Measurements from ENCODE around the gene PRKCD.

PRKCD gene

DNA sequence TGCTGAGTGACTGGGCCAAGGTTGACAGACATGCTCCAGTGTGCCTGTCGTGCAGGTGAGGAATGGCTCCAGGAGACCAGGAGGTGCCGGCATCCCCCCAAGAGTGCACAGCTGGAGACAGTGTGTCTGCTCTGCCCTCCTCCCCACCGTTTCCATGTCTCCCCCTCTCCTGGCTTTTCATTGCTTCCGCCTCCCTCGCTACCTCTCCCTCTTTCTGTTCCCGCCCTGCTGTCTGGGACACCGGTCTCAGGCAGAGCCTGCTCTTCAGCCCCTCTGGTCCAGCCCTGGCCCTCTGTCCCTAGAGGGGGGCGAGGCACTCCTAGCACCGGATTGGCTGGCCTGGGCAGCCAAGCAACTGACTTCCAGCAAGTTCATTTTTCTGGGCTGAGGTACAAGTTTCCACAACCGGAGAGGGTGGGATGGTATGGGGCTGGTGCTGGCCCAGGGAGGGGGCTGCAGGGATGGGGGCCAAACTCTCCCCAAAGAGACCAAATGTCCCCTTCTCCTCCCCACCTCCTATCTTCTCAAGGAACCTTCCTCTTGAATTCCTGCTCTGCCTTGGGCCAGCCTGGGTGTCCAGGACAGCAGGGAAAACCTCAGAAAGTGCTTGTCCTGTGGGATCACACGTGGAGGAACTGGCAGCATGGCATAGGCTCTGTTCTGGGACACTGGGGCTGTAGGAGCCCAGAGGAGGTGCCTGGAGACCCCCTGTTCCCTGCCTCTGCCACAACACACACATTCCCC is 32.6 kb downstream of the PRKCD start:
- DNase-seq, result no peak

GRCh38 chr3:53194210-53195065 is 33.4 kb downstream of the PRKCD start:
- no peak for DNase-seq

DNA sequence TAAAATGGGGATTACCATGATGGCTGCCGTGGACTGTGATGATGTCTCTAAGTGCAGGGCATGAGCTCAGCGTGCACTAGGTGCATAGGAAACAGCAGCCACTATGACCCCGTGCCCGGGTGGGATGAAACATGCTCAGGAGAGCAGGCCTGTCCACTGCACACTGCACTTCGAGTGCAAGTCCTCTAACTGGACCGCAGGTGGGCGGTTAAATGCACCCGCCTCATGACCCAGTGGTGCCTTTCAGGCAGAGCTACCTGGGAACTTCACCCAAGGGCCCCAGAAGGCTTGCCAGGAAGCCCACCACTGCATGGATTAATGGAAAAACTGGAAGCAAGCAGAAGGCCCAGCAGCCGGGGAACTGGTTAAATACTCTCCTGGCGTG is 34.0 kb downstream of the PRKCD start:
- DNase-seq, result no peak

- DNase-seq, result peak; percentile 50
Measured at GRCh38 chr3:53195602-53196574, 34.9 kb downstream of the PRKCD start.

DNA sequence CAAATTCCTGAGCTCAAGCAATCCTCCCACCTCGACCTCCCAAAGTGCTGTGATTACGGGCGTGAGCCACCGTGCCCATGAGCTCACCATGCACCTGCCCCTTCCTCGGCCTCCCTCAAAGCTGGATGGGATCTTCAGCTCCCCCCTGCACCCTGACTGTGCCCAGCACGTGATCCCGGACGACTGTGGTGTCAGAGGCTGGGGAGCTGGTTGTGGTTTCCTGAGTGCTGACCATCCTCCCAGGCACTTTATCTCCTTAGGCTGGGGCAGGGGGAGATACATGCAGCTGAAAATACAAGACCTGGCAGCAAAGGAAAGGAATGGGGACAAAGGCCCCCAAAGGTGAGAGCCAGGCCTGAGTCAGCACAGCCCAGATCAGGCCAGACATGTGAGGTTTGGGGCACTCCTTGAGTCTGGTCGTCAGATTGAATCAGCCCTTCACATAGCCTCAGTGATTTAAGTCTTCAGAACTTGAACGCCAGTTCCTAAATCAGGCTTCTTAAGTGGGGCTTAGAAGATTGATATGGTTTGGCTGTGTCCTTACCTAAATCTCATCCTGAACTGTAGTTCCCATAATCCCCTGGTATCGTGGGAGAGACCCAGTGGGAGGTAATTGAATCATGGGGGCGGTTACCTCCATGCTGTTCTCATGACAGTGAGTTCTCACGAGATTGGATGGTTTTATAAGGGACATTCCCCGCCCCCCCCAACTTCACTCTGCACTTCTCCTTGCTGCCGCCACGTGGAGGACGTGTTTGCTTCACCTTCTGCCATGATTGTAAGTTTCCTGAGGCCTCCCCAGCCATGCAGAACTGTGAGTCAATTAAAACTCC is 35.8 kb downstream of the PRKCD start:
- no peak for DNase-seq

- no peak for DNase-seq
Measured at GRCh38 chr3:53198256-53198977, 37.4 kb downstream of the PRKCD start.

DNA sequence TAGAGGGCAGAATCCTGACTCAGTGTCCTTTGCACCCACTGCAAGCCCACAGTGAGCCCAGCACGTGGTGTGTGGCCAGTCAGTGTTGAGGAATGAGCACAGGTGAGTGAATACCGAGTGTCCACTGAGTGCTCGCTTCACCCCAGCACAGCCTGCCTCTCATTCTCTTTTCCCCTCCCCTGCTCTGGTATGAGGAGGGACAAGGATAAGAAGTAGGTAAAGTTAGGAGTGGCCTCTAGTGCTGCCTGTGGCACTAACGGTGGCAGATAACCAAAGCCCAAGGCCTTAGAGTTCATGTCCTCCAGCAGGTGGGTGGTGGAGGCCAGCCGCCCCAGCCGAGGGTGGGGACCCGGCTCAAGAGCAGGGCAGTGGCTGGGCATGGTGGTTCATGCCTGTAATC is 38.0 kb downstream of the PRKCD start:
- DNase-seq, result no peak

- DNase-seq, result no peak
Measured at GRCh38 chr3:53199834-53200233, 38.8 kb downstream of the PRKCD start.

DNA sequence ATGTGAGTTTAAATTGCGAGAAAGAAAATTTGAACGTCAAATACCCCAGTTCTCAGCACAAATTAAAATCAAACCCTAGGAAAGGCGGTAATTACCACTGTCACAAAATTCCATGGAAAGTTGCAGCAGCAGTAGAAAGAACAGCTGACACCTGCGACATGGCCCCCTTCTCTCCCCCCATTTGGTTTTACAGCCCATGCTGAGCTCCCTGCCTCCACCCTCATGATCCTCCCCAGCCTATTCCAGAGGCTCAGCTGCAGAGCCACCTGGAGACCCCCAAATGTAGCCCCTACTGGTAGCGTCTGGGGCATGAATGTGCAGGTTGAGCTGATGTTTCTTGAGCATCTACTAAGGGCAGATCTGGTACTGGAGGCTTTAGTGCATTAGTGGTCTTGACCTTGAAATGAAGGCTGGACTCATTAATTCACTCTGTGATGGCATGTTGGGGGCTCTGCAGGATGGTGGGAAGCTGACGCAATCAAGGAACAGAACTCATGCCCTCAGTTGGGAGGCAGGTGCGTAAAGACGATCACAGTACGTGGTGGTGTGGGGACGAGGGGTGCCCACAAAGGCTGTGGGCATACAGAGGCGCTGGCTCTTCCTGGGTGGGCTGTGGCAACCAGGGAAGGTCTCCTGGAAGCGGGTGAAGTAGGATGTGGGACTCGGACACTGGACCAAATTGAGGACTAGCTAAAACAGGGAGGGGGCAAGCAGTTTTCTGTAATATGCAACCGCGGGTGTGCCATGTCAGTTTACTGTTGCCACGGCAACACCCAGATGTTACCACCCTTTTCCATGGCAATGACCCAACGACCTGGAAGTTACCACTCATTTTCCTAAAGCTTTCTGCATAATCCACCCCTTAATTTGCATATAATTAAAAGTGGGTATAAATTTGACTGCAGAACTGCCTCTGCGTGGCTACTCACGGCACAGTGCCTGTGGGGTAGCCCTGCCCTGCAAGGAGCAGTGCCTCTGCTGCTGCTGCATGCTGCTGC is 39.8 kb downstream of the PRKCD start:
- no peak for DNase-seq

- no peak for DNase-seq
Measured at GRCh38 chr3:53202331-53203015, 41.5 kb downstream of the PRKCD start.

DNA sequence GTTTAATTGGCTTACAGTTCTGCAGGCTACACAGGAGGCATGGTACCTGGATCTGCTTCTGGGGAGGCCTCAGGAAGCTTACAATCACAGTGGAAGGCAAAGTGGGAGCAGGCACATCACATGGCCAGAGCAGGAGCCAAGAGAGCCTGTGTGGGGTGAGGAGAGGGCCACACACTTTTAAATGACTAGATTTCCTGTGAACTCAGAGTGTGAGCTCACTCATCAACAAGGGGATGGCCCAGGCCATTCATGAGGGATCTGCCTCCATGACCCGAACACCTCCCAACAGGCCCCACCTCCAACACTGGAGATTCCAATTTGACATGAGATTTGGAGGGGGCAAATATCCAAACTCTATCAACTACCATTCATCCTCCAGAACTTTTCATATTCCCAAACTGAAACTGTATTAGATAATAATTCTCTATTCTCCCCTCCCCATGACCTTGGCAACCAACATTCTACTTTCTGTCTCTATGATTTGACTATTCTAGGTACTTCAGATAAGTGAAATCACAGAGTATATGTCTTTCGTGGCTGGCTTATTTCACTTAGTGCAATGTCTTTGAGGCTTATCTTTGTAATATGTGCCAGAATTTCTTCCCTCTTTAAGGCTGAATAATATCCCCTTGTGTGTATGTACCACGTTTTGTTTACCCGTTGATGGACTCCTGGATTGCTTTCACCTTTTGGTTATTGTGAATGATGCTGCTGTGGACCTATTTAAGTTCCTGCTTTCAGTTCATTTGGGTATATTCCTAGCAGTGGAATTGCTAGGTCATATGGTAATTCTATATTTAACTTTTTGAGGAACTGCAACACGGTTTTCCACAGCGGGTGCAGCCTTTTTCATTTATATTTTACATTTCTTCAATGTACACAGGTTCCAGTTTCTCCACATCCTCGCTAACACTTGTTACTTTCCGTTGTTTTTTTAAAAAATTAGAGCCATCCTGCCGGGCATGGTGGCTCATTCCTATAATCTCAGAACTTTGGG is 51.0 kb downstream of the PRKCD start:
- no peak for DNase-seq

- no peak for DNase-seq
Measured at GRCh38 chr3:53213276-53213675, 52.3 kb downstream of the PRKCD start.

DNA sequence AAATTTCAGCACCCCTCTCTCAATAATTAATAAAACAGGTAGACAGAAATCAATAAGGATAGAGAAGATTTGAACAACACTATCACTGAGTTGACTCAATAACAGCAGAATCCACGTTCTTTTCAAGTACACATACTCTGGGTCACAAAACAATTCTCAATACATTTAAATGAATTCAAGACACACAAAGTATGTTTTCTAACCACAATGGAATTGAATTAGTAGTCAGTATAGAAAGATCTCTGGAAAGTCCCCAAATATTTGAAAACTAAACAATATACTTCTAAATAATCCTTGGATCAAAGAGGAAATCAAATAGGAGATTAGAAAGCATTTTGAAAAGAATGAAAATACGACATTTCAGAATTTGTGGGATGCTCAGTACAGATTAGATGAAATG is 54.8 kb downstream of the PRKCD start:
- DNase-seq, result no peak

GRCh38 chr3:53216723-53217122 is 55.7 kb downstream of the PRKCD start:
- DNase-seq, result no peak

- no peak for DNase-seq
Measured at GRCh38 chr3:53217175-53217574, 56.2 kb downstream of the PRKCD start.

GRCh38 chr3:53218131-53218530 is 57.1 kb downstream of the PRKCD start:
- no peak for DNase-seq

DNA sequence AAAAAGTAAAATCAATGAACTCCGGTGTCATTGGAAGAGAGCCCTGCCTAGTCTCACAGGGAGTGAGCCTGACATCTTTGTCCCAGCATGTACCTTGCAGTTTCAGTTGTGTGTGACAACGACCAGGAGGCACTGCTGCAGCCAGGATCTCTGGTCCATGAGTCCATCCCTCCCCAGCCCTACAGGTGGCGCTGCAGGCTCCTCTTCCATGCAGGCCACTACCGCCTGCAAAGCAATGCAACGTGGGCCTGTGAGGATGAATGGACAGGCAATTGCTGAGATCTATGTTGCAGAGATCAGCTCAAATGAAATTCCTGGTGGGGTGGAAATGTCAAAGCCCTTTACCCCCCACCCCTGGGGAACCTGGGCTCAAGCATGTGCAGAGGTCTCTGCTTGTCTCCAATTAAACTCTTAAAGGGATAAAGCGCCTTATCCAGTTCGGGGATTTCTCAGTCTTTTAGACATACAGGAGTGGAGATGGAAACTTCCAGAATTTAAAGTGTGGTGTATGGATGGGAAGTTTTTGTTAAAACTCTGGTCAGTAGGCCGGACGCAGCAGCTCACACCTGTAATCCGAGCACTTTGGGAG is 59.0 kb downstream of the PRKCD start:
- DNase-seq, result peak; percentile 65

DNA sequence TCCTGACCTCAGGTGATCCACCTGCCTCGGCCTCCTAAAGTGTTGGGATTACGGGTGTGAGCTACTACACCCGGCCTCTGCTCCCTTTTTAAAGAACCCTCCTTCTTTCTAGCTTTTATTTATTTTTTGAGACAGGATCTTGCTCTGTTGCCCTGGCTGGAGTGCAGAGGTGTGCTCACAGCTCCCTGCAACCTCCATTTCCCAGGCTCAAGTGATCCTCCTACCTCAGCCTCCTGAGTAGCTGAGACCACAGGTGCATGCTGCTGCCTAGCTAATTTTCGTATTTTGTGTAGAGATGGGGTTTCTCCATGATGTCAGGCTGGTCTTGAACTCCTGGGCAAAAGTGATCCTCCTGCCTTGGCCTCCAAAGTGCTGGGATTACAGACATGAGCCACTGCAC is 60.3 kb downstream of the PRKCD start:
- DNase-seq, result no peak

All from activated T-cell treated with anti-CD3 and anti-CD28 coated beads for 4 hours (primary cell).